Smooth muscle cell (in vitro differentiated cells): ENCODE measurements around the gene ACTA2. TPM values are rescaled to one million over a fixed set of nuclear protein-coding genes. Genes with fewer than 3 reads are reported as not detected.

Experiments used
- DNase-seq: peaks from one replicate; lab custom pipeline; 2025; ENCODE audit not compliant: unreplicated experiment; lab: John Stamatoyannopoulos, UW
- H2AFZ ChIP-seq: fragments of 200-600 bp; sonication (generic); 2 replicates; pipeline ENCODE4 v1.6.0; 2016; ENCODE audit warnings: antibody characterized with exemption, low read depth, mild to moderate bottlenecking
- H3F3A ChIP-seq: fragments of 200-600 bp; sonication (generic); 2 replicates; pipeline ENCODE4 v1.6.0; 2017; ENCODE audit warnings: antibody characterized with exemption, low read depth
- H3K27ac ChIP-seq: fragments of 200-600 bp; sonication (generic); 2 replicates; pipeline ENCODE4 v1.5.1; 2016; ENCODE audit warnings: low read depth, mild to moderate bottlenecking
- H3K27me3 ChIP-seq: fragments of 200-600 bp; sonication (generic); 2 replicates; pipeline ENCODE4 v1.6.1; 2016; ENCODE audit warnings: low read depth, mild to moderate bottlenecking
- H3K36me3 ChIP-seq: fragments of 200-600 bp; sonication (generic); 2 replicates; pipeline ENCODE4 v1.5.1; 2016; ENCODE audit warnings: low read depth
- H3K4me1 ChIP-seq: fragments of 200-600 bp; sonication (generic); 2 replicates; pipeline ENCODE4 v1.5.1; 2016; ENCODE audit warnings: low read depth
- H3K4me2 ChIP-seq: fragments of 200-600 bp; sonication (generic); 2 replicates; pipeline ENCODE4 v1.6.0; 2016; ENCODE audit warnings: mild to moderate bottlenecking
- H3K4me3 ChIP-seq: fragments of 200-600 bp; sonication (generic); 2 replicates; pipeline ENCODE4 v1.5.1; 2016; ENCODE audit warnings: mild to moderate bottlenecking
- H3K79me2 ChIP-seq: fragments of 200-600 bp; sonication (generic); 2 replicates; pipeline ENCODE4 v1.6.0; 2016; ENCODE audit warnings: low read depth, mild to moderate bottlenecking
- H3K9ac ChIP-seq: fragments of 200-600 bp; sonication (generic); 2 replicates; pipeline ENCODE4 v1.6.0; 2016; ENCODE audit warnings: low read depth
- H3K9me3 ChIP-seq: fragments of 200-600 bp; sonication (generic); replicated peaks from 2 replicates; pipeline ENCODE4 v1.5.1; 2016; ENCODE audit warnings: low read depth
- H4K20me1 ChIP-seq: fragments of 200-600 bp; sonication (generic); 2 replicates; pipeline ENCODE4 v1.6.0; 2016; ENCODE audit warnings: low read depth
- WGBS: methylation state at CpG from one replicate; pipeline ENCODE4 v1.1.7; 2016; ENCODE audit warnings: low lambda C conversion rate; 5-methylcytosine and 5-hydroxymethylcytosine counted together
- polyA plus RNA-seq: library from polyadenylated mRNA; unstranded; fragments of >200 nt; fragmentation: Nextera tagmentation; extraction: Ambion mirVana; gene quantifications from 2 replicates; pipeline ENCODE4 v1.2.1, GENCODE V29; 2016
- total RNA-seq: library from RNA; depleted of rRNA; stranded (reverse); fragments of >200 nt; gene quantifications from 2 replicates; pipeline ENCODE4 v1.2.3, GENCODE V29; 2014
- TF ChIP-seq, protein P1 (sequence below): fragments of 200-600 bp; sonication (generic); IDR thresholded peaks from 2 replicates; pipeline ENCODE4 v1.5.1; 2017; ENCODE audit warnings: borderline replicate concordance, mild to moderate bottlenecking, antibody characterized with exemption; ENCODE audit not compliant: insufficient read depth, poor library complexity, severe bottlenecking

ACTA2 gene
- total and polyA plus RNA-seq, 2 experiments from 2014 or later: 2,305 to 4,814 TPM

DNA sequence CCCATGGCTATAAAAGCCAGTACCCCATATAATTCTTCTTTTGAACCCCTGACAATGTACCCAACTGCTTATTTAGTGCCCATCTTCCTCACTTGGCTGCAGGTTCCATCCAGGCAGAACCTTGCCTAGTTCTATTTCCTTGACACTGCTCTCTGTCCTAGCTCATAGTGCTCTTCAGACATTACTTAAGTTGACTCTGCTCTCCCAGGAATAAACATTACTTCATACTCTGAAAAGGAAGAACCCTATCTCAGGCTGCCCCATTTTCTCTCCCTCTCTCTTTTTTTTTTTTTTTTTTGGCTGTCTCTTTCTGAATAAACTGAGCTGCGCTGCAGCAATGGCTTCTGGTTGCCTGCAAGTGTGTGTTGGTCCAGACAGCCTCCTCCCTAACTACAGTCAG, 21.0 kb downstream of the ACTA2 start:
- Histone ChIP-seq H3K36me3 (peaks cover 5% of the 10 kb centered on the region), H3K79me2 (no peaks in the 10 kb centered on the region), H3K9ac (no peak overlapping the region), H3F3A (peaks cover 27% of the 10 kb centered on the region), H3K9me3 (no peaks in the 10 kb centered on the region), H4K20me1 (peaks cover 9% of the 10 kb centered on the region), H3K27ac (no peak overlapping the region), H2AFZ (no peak overlapping the region), H3K4me2 (no peak overlapping the region), H3K4me1 (no peaks in the 10 kb centered on the region), H3K27me3 (no peaks in the 10 kb centered on the region), H3K4me3 (no peak overlapping the region)
- TF ChIP-seq, protein P1, sequence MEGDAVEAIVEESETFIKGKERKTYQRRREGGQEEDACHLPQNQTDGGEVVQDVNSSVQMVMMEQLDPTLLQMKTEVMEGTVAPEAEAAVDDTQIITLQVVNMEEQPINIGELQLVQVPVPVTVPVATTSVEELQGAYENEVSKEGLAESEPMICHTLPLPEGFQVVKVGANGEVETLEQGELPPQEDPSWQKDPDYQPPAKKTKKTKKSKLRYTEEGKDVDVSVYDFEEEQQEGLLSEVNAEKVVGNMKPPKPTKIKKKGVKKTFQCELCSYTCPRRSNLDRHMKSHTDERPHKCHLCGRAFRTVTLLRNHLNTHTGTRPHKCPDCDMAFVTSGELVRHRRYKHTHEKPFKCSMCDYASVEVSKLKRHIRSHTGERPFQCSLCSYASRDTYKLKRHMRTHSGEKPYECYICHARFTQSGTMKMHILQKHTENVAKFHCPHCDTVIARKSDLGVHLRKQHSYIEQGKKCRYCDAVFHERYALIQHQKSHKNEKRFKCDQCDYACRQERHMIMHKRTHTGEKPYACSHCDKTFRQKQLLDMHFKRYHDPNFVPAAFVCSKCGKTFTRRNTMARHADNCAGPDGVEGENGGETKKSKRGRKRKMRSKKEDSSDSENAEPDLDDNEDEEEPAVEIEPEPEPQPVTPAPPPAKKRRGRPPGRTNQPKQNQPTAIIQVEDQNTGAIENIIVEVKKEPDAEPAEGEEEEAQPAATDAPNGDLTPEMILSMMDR: no peak
- WGBS: 100% methylated on average over 1 of the region's 1 CpG
- no peak for DNase-seq

DNA sequence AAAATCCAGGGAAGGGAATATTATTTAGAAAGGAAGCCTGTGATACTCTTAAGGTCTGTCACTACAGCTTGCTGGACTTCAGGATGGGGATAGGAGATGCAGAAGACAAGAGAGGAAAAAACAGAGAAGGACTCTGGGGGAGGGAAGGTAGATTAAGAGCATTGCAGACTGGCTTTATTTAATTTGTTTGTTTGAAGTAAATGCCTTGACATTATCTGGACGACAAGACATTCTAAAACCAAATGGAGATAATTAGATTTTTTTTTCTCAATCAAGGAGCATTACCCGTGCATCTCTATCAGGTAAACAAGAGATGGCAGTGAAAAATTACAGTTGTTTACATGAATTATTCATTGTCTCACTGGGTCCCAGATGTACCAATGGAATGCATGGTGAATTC, 24.3 kb downstream of the ACTA2 start:
- peaks cover 8% of the 10 kb centered on the region for H3F3A ChIP-seq
- H3K4me1 ChIP-seq: no peaks in the 10 kb centered on the region

DNA sequence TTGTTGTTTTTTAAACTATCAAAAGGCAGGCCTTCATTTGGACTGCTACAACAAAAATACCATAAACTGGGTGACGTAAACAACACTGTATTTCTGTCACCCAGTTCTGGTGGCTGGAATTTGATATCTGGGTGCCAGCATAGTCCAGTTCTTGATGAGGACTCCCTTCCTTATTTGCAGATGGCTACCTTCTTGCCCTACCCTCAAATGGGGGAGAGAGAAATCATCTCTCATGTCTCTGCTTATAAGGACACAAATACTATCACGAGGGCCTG, 25.2 kb downstream of the ACTA2 start:
- no peak overlapping the region for H3K27ac ChIP-seq
- TF ChIP-seq, protein P1: no peak
- no peaks in the 10 kb centered on the region for H3K36me3 ChIP-seq
- no peak overlapping the region for H2AFZ ChIP-seq
- H3K4me1 ChIP-seq: no peaks in the 10 kb centered on the region
- H3K4me3 ChIP-seq: no peak overlapping the region
- WGBS: 90% methylated on average over 2 of the region's 2 CpGs
- H3K79me2 ChIP-seq: no peaks in the 10 kb centered on the region
- no peaks in the 10 kb centered on the region for H4K20me1 ChIP-seq
- H3K9ac ChIP-seq: no peak overlapping the region
- no peaks in the 10 kb centered on the region for H3K9me3 ChIP-seq
- H3K27me3 ChIP-seq: no peaks in the 10 kb centered on the region
- DNase-seq: no peak
- peaks cover 3% of the 10 kb centered on the region for H3F3A ChIP-seq
- H3K4me2 ChIP-seq: no peak overlapping the region

More for the DNA sequence above, 24.3 kb downstream of the ACTA2 start:
- Histone ChIP-seq H3K27me3 (no peaks in the 10 kb centered on the region), H3K4me2 (no peak overlapping the region), H4K20me1 (no peaks in the 10 kb centered on the region), H3K79me2 (no peaks in the 10 kb centered on the region), H2AFZ (no peak overlapping the region), H3K9me3 (no peaks in the 10 kb centered on the region), H3K4me3 (no peak overlapping the region), H3K36me3 (no peaks in the 10 kb centered on the region), H3K27ac (no peak overlapping the region), H3K9ac (no peak overlapping the region)
- 89% methylated on average over 2 of the region's 2 CpGs for WGBS
- TF ChIP-seq, protein P1: no peak
- no peak for DNase-seq

DNA sequence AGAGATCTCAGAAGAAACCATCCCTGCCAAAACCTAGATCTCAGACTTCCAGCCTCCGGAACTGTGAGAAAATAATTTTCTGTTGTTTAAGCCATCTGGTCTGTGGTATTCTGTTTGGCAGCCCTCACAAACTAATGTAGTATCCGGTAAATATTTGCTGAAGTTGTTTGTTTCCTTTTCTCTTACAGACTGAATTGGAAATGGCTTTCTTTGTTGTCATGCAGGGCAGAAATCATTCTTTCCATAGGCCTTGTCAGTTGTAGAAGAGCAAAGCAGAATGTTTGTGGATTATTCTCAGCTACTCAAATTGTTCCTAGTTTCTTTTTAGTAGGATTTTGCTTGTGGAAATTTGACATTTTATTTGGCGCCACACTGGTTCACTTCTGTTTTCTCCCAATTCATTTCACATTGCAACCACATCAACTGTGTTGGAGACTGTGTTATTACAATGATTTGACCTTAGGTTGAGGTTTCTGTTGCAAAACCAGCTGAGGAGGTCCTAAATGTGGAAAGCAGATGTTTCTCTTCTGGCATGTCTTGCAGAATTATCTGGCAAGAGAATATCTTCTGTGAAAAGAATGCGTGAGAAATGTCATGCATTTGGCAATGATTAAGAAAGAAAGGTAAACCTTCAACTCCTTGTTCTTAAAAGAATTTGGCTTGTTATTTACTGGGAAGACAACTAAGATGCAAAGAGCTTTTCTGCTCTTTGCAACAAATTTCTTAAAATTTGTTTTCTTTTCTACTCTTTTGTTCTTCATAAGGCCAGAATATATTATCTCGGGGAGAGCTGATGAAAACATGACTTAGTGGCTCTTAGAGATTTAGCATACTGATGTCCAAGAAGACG, 25.8 kb downstream of the ACTA2 start:
- Histone ChIP-seq H3K79me2 (no peaks in the 10 kb centered on the region), H3K4me1 (no peaks in the 10 kb centered on the region), H4K20me1 (no peaks in the 10 kb centered on the region), H3F3A (no peaks in the 10 kb centered on the region), H3K9ac (no peak overlapping the region), H3K4me3 (no peak overlapping the region), H3K9me3 (no peaks in the 10 kb centered on the region), H3K4me2 (no peak overlapping the region), H2AFZ (peak overlapping the region; percentile 6), H3K36me3 (no peaks in the 10 kb centered on the region), H3K27me3 (no peaks in the 10 kb centered on the region), H3K27ac (no peak overlapping the region)
- no peak for DNase-seq
- 84% methylated on average over 6 of the region's 6 CpGs for WGBS
- TF ChIP-seq, protein P1: no peak
